Trophoblast cell (in vitro differentiated cells and primary cell): ENCODE data around the gene FAM228B. TPM values are rescaled to one million over a fixed set of nuclear protein-coding genes. Genes with fewer than 3 reads are reported as not detected.

Experiments
- DNase-seq, 2 donors: peaks; one replicate each; pipeline ENCODE4 v3.0.0-alpha.2; 2016
- H2AFZ ChIP-seq: 2 replicates; pipeline ENCODE4 v1.6.1; 2013; ENCODE audit warnings: low read length, moderate library complexity, mild to moderate bottlenecking; ENCODE audit not compliant: insufficient read depth, poor library complexity
- H2AK5ac ChIP-seq: 2 replicates; pipeline ENCODE4 v1.6.1; 2013; ENCODE audit warnings: mild to moderate bottlenecking, low read length
- H2BK120ac ChIP-seq: 2 replicates; pipeline ENCODE4 v1.6.1; 2013; ENCODE audit warnings: low read length, mild to moderate bottlenecking, moderate library complexity; ENCODE audit not compliant: insufficient read depth, poor library complexity
- H2BK12ac ChIP-seq: 2 replicates; pipeline ENCODE4 v1.6.1; 2013; ENCODE audit warnings: mild to moderate bottlenecking, low read length, moderate library complexity
- H2BK5ac ChIP-seq: 2 replicates; pipeline ENCODE4 v1.6.1; 2013; ENCODE audit warnings: low read length, low read depth, moderate library complexity, mild to moderate bottlenecking; ENCODE audit not compliant: poor library complexity
- H3K14ac ChIP-seq: 2 replicates; pipeline ENCODE4 v1.6.1; 2013; ENCODE audit warnings: mild to moderate bottlenecking, low read length
- H3K18ac ChIP-seq: 2 replicates; pipeline ENCODE4 v1.6.1; 2013; ENCODE audit warnings: mild to moderate bottlenecking, low read length
- H3K23ac ChIP-seq: 2 replicates; pipeline ENCODE4 v1.6.1; 2013; ENCODE audit warnings: low read length
- H3K27ac ChIP-seq: 2 replicates; pipeline ENCODE4 v1.5.1; 2013; ENCODE audit warnings: low read depth, mild to moderate bottlenecking, inconsistent platforms, low read length, moderate library complexity
- H3K27me3 ChIP-seq: 2 replicates; pipeline ENCODE4 v1.6.1; 2013; ENCODE audit warnings: inconsistent platforms, mild to moderate bottlenecking, low read length, moderate library complexity; ENCODE audit not compliant: insufficient read depth
- H3K36me3 ChIP-seq, 2 experiments: 1 replicate in 1 of 2; 2 replicates in 1 of 2; pipeline ENCODE4 v1.6.1; 2013; ENCODE audit warnings: low read length in 2 of 2, mild to moderate bottlenecking in 2 of 2, moderate library complexity in 1 of 2; ENCODE audit not compliant: insufficient read depth in 2 of 2, control insufficient read depth in 1 of 2
- H3K4ac ChIP-seq: 2 replicates; pipeline ENCODE4 v1.6.1; 2013; ENCODE audit warnings: low read depth, mild to moderate bottlenecking, low read length, moderate library complexity
- H3K4me1 ChIP-seq, 2 experiments: 1 replicate in 1 of 2; 2 replicates in 1 of 2; pipeline ENCODE4 v1.6.1; 2013; ENCODE audit warnings: low read length in 2 of 2, mild to moderate bottlenecking in 2 of 2, moderate library complexity in 1 of 2; ENCODE audit not compliant: insufficient read depth in 2 of 2, control insufficient read depth in 1 of 2
- H3K4me2 ChIP-seq: 2 replicates; pipeline ENCODE4 v1.6.1; 2013; ENCODE audit warnings: inconsistent platforms, mild to moderate bottlenecking, low read length, moderate library complexity
- H3K4me3 ChIP-seq: 2 replicates; pipeline ENCODE4 v1.5.1; 2013; ENCODE audit warnings: mild to moderate bottlenecking, low read depth, low read length, inconsistent platforms
- H3K79me1 ChIP-seq: one replicate; pipeline ENCODE4 v1.6.1; 2013; ENCODE audit warnings: low read length
- H3K79me2 ChIP-seq: 2 replicates; pipeline ENCODE4 v1.6.1; 2013; ENCODE audit warnings: low read length, mild to moderate bottlenecking; ENCODE audit not compliant: control insufficient read depth, insufficient read depth, poor library complexity
- H3K9ac ChIP-seq: 2 replicates; pipeline ENCODE4 v1.6.1; 2013; ENCODE audit warnings: mild to moderate bottlenecking, low read length
- H3K9me3 ChIP-seq: 2 replicates; pipeline ENCODE4 v1.6.1; 2013; ENCODE audit warnings: low read depth, mild to moderate bottlenecking, control low read depth, inconsistent platforms, low read length; ENCODE audit not compliant: insufficient read depth
- H4K12ac ChIP-seq: 2 replicates; pipeline ENCODE4 v1.6.1; 2013; ENCODE audit warnings: low read depth, mild to moderate bottlenecking, low read length, moderate library complexity
- H4K8ac ChIP-seq: 2 replicates; pipeline ENCODE4 v1.6.1; 2013; ENCODE audit warnings: low read depth, mild to moderate bottlenecking, low read length, moderate library complexity
- H4K91ac ChIP-seq: one replicate; pipeline ENCODE4 v1.6.1; 2013; ENCODE audit warnings: low read depth, mild to moderate bottlenecking, low read length, moderate library complexity
- WGBS: extraction: QIAGEN DNeasy Blood & Tissue Kit; methylation state at CpG from one replicate; pipeline ENCODE4 v1.1.7; 2013; ENCODE audit warnings: missing lambda C conversion rate; ENCODE audit not compliant: insufficient read length, insufficient coverage; ENCODE audit errors: extremely low coverage; 5-methylcytosine and 5-hydroxymethylcytosine counted together
- polyA plus RNA-seq: library from polyadenylated mRNA; stranded (reverse); fragments of 200-250 nt; gene quantifications from 2 replicates; pipeline ENCODE4 v1.2.3, GENCODE V29; 2013

FAM228B gene
- polyA plus RNA-seq = 5.6 and 6.9 TPM in 2 replicates

DNA sequence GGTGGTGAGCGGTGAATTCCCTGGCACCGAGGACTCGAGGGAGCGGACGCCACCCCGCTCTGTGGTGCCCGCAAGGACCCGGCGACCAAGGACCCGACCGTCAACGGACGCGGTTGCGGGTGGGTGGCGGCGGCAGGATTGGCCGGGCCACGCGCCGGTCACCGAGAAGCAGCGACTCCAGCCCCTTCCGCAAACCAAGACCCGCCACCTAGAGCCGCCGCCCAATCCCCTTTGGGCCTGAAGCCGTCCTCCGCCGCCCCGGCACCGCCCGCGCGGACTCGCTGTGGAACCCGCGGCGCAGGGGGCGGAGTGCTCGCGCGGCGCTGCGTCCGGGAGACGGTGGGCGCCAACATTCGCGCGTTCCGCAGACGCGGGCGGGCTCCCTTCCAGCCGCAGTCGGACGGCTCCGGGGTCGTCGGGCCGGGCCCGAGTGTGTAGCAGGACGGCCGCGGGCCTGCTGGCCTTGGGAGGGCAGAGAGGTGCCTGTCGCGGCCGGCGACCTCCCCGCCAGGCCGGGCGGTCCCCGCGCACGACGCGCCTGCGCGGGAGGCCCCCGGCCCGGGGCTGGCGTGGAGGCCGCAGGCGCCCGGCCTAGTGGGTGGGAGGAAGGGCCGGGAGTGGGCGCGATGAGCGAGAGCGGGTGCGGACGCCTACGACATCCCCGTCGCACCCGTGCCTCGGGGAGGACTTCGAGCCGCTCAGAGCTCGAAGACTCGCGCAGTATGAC is at the start of gene FAM228B, which contains the start of gene PFN4:
Gene FAM228B, plus strand, starts transcription at position 275 of the 727 bp plus-strand sequence. CDS start 893 bp downstream, outside the sequence.
Gene PFN4, minus strand, starts transcription at position 140 of the 727 bp plus-strand sequence. CDS start 799 bp downstream, outside the sequence.
- H2BK120ac ChIP-seq = peak within 1 kb of the TSS; percentile 85
- peak within 1 kb of the TSS; percentile 97 for H3K14ac ChIP-seq
- no peaks in the 10 kb centered on the region for H3K27me3 ChIP-seq
- H3K18ac ChIP-seq = peak within 1 kb of the TSS; percentile 60
- peaks cover 12% of the 10 kb centered on the region for H3K79me1 ChIP-seq
- peak within 1 kb of the TSS; percentile 99 for H2AFZ ChIP-seq
- peak within 1 kb of the TSS; percentile 87 for H2BK5ac ChIP-seq
- peak within 1 kb of the TSS; percentile 9 for H3K4ac ChIP-seq
- peak; percentile 59 to 76 for DNase-seq
- H3K79me2 ChIP-seq = peaks cover 8% of the 10 kb centered on the region
- H3K9me3 ChIP-seq = peaks cover 2% of the 10 kb centered on the region
- peak within 1 kb of the TSS; percentile 78 for H4K91ac ChIP-seq
- H2AK5ac ChIP-seq = no peak within 1 kb of the TSS
- H3K36me3 ChIP-seq = no peaks in the 10 kb centered on the region
- peaks cover 0 to 3% of the 10 kb centered on the region in 2 experiments for H3K4me1 ChIP-seq
- H4K12ac ChIP-seq = peak within 1 kb of the TSS; percentile 84
- peak within 1 kb of the TSS; percentile 83 for H3K4me2 ChIP-seq
- H4K8ac ChIP-seq = peak within 1 kb of the TSS; percentile 95
- H3K23ac ChIP-seq = no peak within 1 kb of the TSS
- WGBS = no CpG with 5 or more reads among the region's 103 CpGs
- H3K9ac ChIP-seq = peak within 1 kb of the TSS; percentile 92
- H3K4me3 ChIP-seq = peak within 1 kb of the TSS; percentile 91
- H3K27ac ChIP-seq = peak within 1 kb of the TSS; percentile 69
- H2BK12ac ChIP-seq = peak within 1 kb of the TSS; percentile 38

DNA sequence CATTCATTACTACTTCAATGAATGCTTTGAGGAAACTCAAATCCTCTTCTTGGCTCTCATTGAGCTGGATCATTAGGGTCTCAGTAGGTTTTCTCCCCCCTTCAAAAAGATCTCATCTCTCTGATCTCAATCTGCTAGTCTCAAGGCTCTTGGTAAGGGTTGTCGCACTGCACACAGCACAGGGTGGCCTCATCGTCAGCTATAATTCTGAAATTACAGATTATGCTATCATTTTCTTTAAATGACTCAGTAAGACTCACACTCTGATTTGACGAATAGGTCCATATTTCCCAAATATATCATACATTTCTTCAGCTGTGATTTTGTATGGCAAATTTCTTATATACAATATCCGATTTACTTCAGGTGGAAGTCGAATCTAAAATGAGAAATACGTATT is 49.5 kb upstream of the FAM228B start:
- H4K12ac ChIP-seq = no peak overlapping the region
- H3K27me3 ChIP-seq = no peaks in the 10 kb centered on the region
- H2AFZ ChIP-seq = no peak overlapping the region
- H3K4me2 ChIP-seq = no peak overlapping the region
- H4K91ac ChIP-seq = no peak overlapping the region
- peaks cover 3% of the 10 kb centered on the region for H3K79me2 ChIP-seq
- peak overlapping the region; percentile 43 for H3K4ac ChIP-seq
- no peak overlapping the region for H3K9ac ChIP-seq
- no peak overlapping the region for H4K8ac ChIP-seq
- peaks cover 2% of the 10 kb centered on the region for H3K9me3 ChIP-seq
- no peak overlapping the region for H2BK5ac ChIP-seq
- peaks cover 0 to 6% of the 10 kb centered on the region in 2 experiments for H3K4me1 ChIP-seq
- H2AK5ac ChIP-seq = no peak overlapping the region
- H3K4me3 ChIP-seq = no peak overlapping the region
- H3K36me3 ChIP-seq = peaks cover 13 to 17% of the 10 kb centered on the region in 2 experiments
- no peak overlapping the region for H3K14ac ChIP-seq
- no peak overlapping the region for H3K27ac ChIP-seq
- WGBS = no CpG with 5 or more reads among the region's 6 CpGs
- no peak overlapping the region for H2BK120ac ChIP-seq
- H2BK12ac ChIP-seq = no peak overlapping the region
- peaks cover 8% of the 10 kb centered on the region for H3K79me1 ChIP-seq
- H3K23ac ChIP-seq = no peak overlapping the region
- H3K18ac ChIP-seq = no peak overlapping the region
- DNase-seq = no peak

DNA sequence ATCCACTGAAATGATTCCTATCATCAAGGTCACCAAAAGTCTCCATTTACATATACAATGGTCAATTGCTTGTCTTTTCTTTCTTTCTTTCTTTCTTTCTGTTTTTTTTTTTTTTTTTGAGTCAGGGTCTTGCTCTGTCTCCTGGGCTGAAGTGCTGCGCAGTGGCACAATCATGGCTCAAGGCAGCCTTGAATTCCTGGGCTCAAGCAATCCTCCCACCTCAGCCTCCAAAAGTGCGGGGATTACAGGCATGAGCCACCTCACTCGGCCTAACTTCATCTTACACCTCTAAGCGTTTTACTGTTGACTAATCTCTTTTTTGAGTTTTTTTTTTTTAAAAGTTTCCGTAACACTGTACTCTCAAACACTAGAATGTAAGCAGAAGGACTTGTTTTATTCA is 48.0 kb upstream of the FAM228B start:
- H3K18ac ChIP-seq = no peak overlapping the region
- H3K23ac ChIP-seq = no peak overlapping the region
- no peak overlapping the region for H2AK5ac ChIP-seq
- no peak overlapping the region for H3K4me3 ChIP-seq
- no peaks in the 10 kb centered on the region for H3K9me3 ChIP-seq
- H2BK5ac ChIP-seq = no peak overlapping the region
- H3K27me3 ChIP-seq = no peaks in the 10 kb centered on the region
- H3K79me1 ChIP-seq = peaks cover 8% of the 10 kb centered on the region
- peaks cover 0 to 6% of the 10 kb centered on the region in 2 experiments for H3K4me1 ChIP-seq
- H4K8ac ChIP-seq = no peak overlapping the region
- no peak overlapping the region for H3K9ac ChIP-seq
- peak overlapping the region; percentile 48 for H3K4me2 ChIP-seq
- H3K14ac ChIP-seq = no peak overlapping the region
- no peak overlapping the region for H3K4ac ChIP-seq
- H2BK12ac ChIP-seq = no peak overlapping the region
- H4K91ac ChIP-seq = no peak overlapping the region
- H3K79me2 ChIP-seq = peaks cover 3% of the 10 kb centered on the region
- WGBS = no CpG with 5 or more reads among the region's 5 CpGs
- peaks cover 6 to 13% of the 10 kb centered on the region in 2 experiments for H3K36me3 ChIP-seq
- H2AFZ ChIP-seq = no peak overlapping the region
- H2BK120ac ChIP-seq = no peak overlapping the region
- no peak overlapping the region for H4K12ac ChIP-seq
- peak in 1 of 2 donors; percentile 14 for DNase-seq
- no peak overlapping the region for H3K27ac ChIP-seq

DNA sequence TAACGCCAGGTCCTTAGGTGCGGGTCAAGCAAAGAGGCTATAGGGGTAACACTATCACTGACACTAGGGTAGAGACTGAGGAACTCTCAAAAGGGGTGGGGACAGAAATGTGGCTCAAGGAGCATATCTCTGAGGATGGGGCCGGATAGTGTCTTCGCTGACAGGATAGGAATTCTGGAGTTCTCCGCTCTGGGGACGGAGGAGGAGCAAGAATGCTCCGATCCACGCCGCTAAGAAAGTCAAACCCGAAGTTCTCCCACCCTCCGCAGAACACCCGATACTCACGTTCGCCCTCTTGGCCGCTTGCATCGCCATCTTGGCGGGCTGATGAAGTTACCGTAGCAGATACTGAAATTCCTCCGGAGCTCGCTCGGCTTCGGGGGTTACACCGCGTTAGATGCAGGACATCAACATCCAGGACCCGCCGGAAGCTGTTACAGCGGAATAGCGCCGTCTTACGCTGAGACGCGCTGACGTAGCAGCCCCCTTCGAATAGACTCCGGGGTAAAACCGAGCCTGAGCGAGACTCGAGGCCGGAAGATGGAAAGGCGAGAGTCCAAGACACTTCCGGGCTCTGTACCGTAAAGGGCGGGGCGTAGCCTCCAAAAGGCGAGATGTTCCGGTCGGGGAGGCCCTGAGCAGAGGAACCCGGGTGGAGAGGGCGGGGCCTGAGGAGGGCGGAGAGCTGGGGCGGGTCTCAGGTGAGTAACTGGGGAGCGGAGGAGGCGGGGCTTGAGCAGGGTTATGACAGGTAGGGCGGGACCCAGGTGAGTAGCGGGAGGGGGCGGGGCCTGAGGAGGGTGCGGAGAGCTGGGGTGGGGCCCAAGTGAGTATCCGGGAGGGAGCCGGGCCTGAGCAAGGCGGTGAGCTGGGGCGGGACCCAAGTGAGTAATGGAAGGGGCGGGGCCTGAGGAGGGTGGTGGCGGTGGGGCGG is 47.1 kb upstream of the FAM228B start, which contains the start of gene SF3B6:
Gene SF3B6, minus strand, starts transcription at position 412 of the 934 bp plus-strand sequence. Its CDS starts 97 bp downstream, at position 315.
- Histone ChIP-seq H4K8ac (peak within 1 kb of the TSS; percentile 86), H4K12ac (peak within 1 kb of the TSS; percentile 56), H2AK5ac (no peak within 1 kb of the TSS), H3K79me2 (peaks cover 3% of the 10 kb centered on the region), H3K36me3 (peaks cover 6 to 15% of the 10 kb centered on the region in 2 experiments), H3K4me3 (peak within 1 kb of the TSS; percentile 90), H2BK120ac (no peak within 1 kb of the TSS), H3K79me1 (peaks cover 8% of the 10 kb centered on the region), H3K4me2 (peak within 1 kb of the TSS; percentile 93), H3K27me3 (no peaks in the 10 kb centered on the region), H3K4ac (peak within 1 kb of the TSS; percentile 11), H3K14ac (peak within 1 kb of the TSS; percentile 43), H3K27ac (peak within 1 kb of the TSS; percentile 50), H3K4me1 (peaks cover 0 to 6% of the 10 kb centered on the region in 2 experiments), H3K9ac (peak within 1 kb of the TSS; percentile 81), H2BK12ac (no peak within 1 kb of the TSS), H4K91ac (peak within 1 kb of the TSS; percentile 67), H2AFZ (peak within 1 kb of the TSS; percentile 66), H2BK5ac (no peak within 1 kb of the TSS), H3K9me3 (no peaks in the 10 kb centered on the region), H3K23ac (no peak within 1 kb of the TSS), H3K18ac (peak within 1 kb of the TSS; percentile 51)
- no CpG with 5 or more reads among the region's 64 CpGs for WGBS
- DNase-seq = peak; percentile 99 to 100
